ENCODE data around the gene SMIM43. TPM values are rescaled to one million over a fixed set of nuclear protein-coding genes. Genes with fewer than 3 reads are reported as not detected.

The SMIM43 gene
- total and polyA plus RNA-seq, 2 of the 8 experiments (the other 6 are each of a cell fraction or from before 2014, with no cell fraction given), result 0.50 to 0.94 TPM

- no peaks in the 10 kb centered on the region for H3K9me3 ChIP-seq (ENCODE audit: insufficient read depth in 2 of 2, low read depth in 1 of 2, low read length in 1 of 2)
- no peak overlapping the region for H2AK5ac ChIP-seq (ENCODE audit: low read depth, low read length)
- no peak overlapping the region for H4K8ac ChIP-seq (ENCODE audit: extremely low read depth, insufficient read depth, low read length)
- no peak overlapping the region for H4K5ac ChIP-seq (ENCODE audit: insufficient read length, low read depth, low read length)
- no peak overlapping the region for H3K23ac ChIP-seq (ENCODE audit: insufficient read length)
- POLR2A ChIA-PET (ENCODE audit: partially characterized antibody), result interaction anchor here (0.7 to 1.6 kb wide), 3 partner anchors 8 to 44 kb away, joined by 3 to 8 read pairs (median 3); no protein-coding TSS in a partner anchor
- WGBS, 2 experiments (ENCODE audit: extremely low coverage in 1 of 2, insufficient coverage in 1 of 2, insufficient read length in 1 of 2, insufficient replicate concordance in 2 of 2, low coverage in 1 of 2, low lambda C conversion rate in 2 of 2, missing lambda C conversion rate in 1 of 2), result 100% methylated on average over 2 of the region's 2 CpGs; no CpG with 5 or more reads in 1 of the 2 experiments
- no peak overlapping the region for H2BK12ac ChIP-seq (ENCODE audit: low read depth, low read length)
- no peak overlapping the region for H2AFZ ChIP-seq (ENCODE audit: low read length)
- peaks cover 2% of the 10 kb centered on the region; the same call in 1 of the 2 replicates for H3K23me2 ChIP-seq (ENCODE audit: low read depth, low read length)
- H3K4me3 ChIP-seq (ENCODE audit: extremely low read depth in 1 of 4, insufficient read depth in 2 of 4, low read depth in 3 of 4, low read length in 4 of 4), result no peak overlapping the region
- H2BK5ac ChIP-seq (ENCODE audit: low read depth, low read length), result no peak overlapping the region
- 0 out of 7 replicates have a peak, but pooled peaks cover 0 to 2% (median 0%) of the 10 kb centered on the region in 4 experiments for H3K4me1 ChIP-seq (replicated peaks in 1 of 4; ENCODE audit: control insufficient read depth in 3 of 4, insufficient read depth in 4 of 4, low read length in 3 of 4)
- H3K79me1 ChIP-seq (ENCODE audit: low read depth, low read length), result no peaks in the 10 kb centered on the region
- no peak overlapping the region for H2BK120ac ChIP-seq (replicated peaks; ENCODE audit: low read depth, low read length)
- H4K20me1 ChIP-seq (replicated peaks in 1 of 2; ENCODE audit: control insufficient read depth in 1 of 2, insufficient read depth in 2 of 2, low read length in 2 of 2), result no peaks in the 10 kb centered on the region
- no peak overlapping the region for H3K56ac ChIP-seq (replicated peaks; ENCODE audit: insufficient read length, low read depth, low read length)
- no peak overlapping the region for H3K14ac ChIP-seq (ENCODE audit: insufficient read length)
- DNase-seq (ENCODE audit: low read depth in 1 of 2, low spot score in 2 of 2) (no peak), FAIRE-seq (no peak)
- H3K4me2 ChIP-seq (ENCODE audit: insufficient read depth in 1 of 2, low read depth in 2 of 2, low read length in 2 of 2), result no peak overlapping the region
- no peaks in the 10 kb centered on the region for H3K36me3 ChIP-seq (ENCODE audit: control insufficient read depth in 2 of 4, insufficient read depth in 4 of 4, low read length in 3 of 4)
- CTCF ChIA-PET (ENCODE audit: partially characterized antibody), result interaction anchor here (0.6 to 1.3 kb wide), 4 partner anchors 13 to 92 kb away, joined by 3 to 4 read pairs (median 3); partner anchors contain the start of gene CCNA2
- no peak overlapping the region for H2BK20ac ChIP-seq (ENCODE audit: low read length)
- H2BK15ac ChIP-seq (ENCODE audit: low read length), result no peak overlapping the region
- H3K27ac ChIP-seq (ENCODE audit: low read depth, low read length), result no peak overlapping the region
- no peak for TF ChIP-seq GTF2F1 (IDR thresholded peaks at IDR 0.05; ENCODE audit: borderline replicate concordance, low read depth, low read length)
- TF ChIP-seq KDM5A (IDR thresholded peaks at IDR 0.05; ENCODE audit: low read length), result no peak
- no peak for TF ChIP-seq EP300 (IDR thresholded peaks at IDR 0.05; ENCODE audit: borderline replicate concordance in 1 of 2, low read depth in 2 of 2, low read length in 2 of 2)
- no peak for TF ChIP-seq SP4 (IDR thresholded peaks at IDR 0.05; ENCODE audit: low read length)
- no peak for TF ChIP-seq CEBPB (IDR thresholded peaks at IDR 0.05; ENCODE audit: low read depth, low read length)
- no peak for TF ChIP-seq BRCA1 (IDR thresholded peaks at IDR 0.05; ENCODE audit: low read depth, low read length)
- H3K4ac ChIP-seq (replicated peaks; ENCODE audit: insufficient read length, low read depth, low read length), result no peak overlapping the region
- no peaks in the 10 kb centered on the region for H3K79me2 ChIP-seq (ENCODE audit: control insufficient read depth in 1 of 2, insufficient read depth in 2 of 2, low read length in 2 of 2)
- H3K27me3 ChIP-seq (replicated peaks in 1 of 4; ENCODE audit: control insufficient read depth in 3 of 4, extremely low read depth in 1 of 4, insufficient read depth in 3 of 4, low read length in 3 of 4), result peaks cover 0 to 2% (median 0%) of the 10 kb centered on the region in 4 experiments; a peak in 1 of 7 replicates
- no peak overlapping the region for H4K91ac ChIP-seq (replicated peaks; ENCODE audit: insufficient read length, low read length)
- H3K18ac ChIP-seq (ENCODE audit: extremely low read depth, low read length), result no peak overlapping the region
- H3K9ac ChIP-seq (replicated peaks in 1 of 4; ENCODE audit: extremely low read depth in 1 of 4, low read depth in 3 of 4, low read length in 3 of 4), result no peak overlapping the region
Observed at GRCh38 chr4:121786221-121786620, 21.3 kb upstream of the SMIM43 start.

Measured in H1 (cell line).